SU-DHL-6 (cell line): ENCODE results near the gene AQP5.

ENCODE experiments used
- H2AFZ ChIP-seq: fragments of 200-600 bp; sonication (generic); 2 replicates; pipeline ENCODE4 v1.6.1; 2014; ENCODE audit warnings: low read depth, mild to moderate bottlenecking, moderate library complexity, mixed read lengths, antibody characterized with exemption, low read length; ENCODE audit not compliant: severe bottlenecking
- H3F3A ChIP-seq: fragments of 200-600 bp; shearing (Covaris generic); 2 replicates; pipeline ENCODE4 v1.6.0; 2016; ENCODE audit warnings: antibody characterized with exemption, mild to moderate bottlenecking; ENCODE audit not compliant: insufficient read depth
- H3K27ac ChIP-seq: fragments of 200-600 bp; sonication (generic); 2 replicates; pipeline ENCODE4 v1.5.1; 2016; ENCODE audit warnings: low read depth, mild to moderate bottlenecking, low read length, moderate library complexity, mixed read lengths
- H3K27me3 ChIP-seq: fragments of 200-600 bp; sonication (generic), shearing (Covaris generic); 2 replicates; pipeline ENCODE4 v1.6.0; 2014; ENCODE audit warnings: mild to moderate bottlenecking, low read length
- H3K36me3 ChIP-seq: fragments of 200-600 bp; sonication (generic); 2 replicates; pipeline ENCODE4 v1.6.1; 2014; ENCODE audit warnings: mild to moderate bottlenecking, low read length, mixed read lengths
- H3K4me2 ChIP-seq: fragments of 300-600, 200-600 bp; shearing (Covaris generic), sonication (generic); 2 replicates; pipeline ENCODE4 v1.6.0; 2014; ENCODE audit warnings: low read length, low read depth, mild to moderate bottlenecking; ENCODE audit not compliant: poor library complexity, severe bottlenecking
- H3K4me3 ChIP-seq: fragments of 200-600 bp; sonication (generic); 2 replicates; pipeline ENCODE4 v1.5.1; 2014; ENCODE audit warnings: antibody characterized with exemption, low read length, mild to moderate bottlenecking, mixed read lengths; ENCODE audit not compliant: insufficient read depth, poor library complexity, severe bottlenecking
- H3K79me2 ChIP-seq: fragments of 200-600 bp; sonication (generic); 2 replicates; pipeline ENCODE4 v1.6.1; 2014; ENCODE audit warnings: mild to moderate bottlenecking, low read length, moderate library complexity; ENCODE audit not compliant: insufficient read depth
- H3K9ac ChIP-seq: fragments of 200-600 bp; sonication (generic); 2 replicates; pipeline ENCODE4 v1.7.0; 2014; ENCODE audit warnings: mild to moderate bottlenecking, low read length
- H3K9me2 ChIP-seq: fragments of 200-600 bp; sonication (generic); replicated peaks from 2 replicates; pipeline ENCODE4 v1.6.1; 2014; ENCODE audit warnings: low read length; ENCODE audit not compliant: insufficient read depth
- H3K9me3 ChIP-seq: fragments of 200-600 bp; sonication (generic); 2 replicates; pipeline ENCODE4 v1.6.1; 2014; ENCODE audit warnings: low read length, mixed read lengths; ENCODE audit not compliant: insufficient read depth
- H4K20me1 ChIP-seq: fragments of 200-600 bp; sonication (generic); 2 replicates; pipeline ENCODE4 v1.6.1; 2014; ENCODE audit warnings: low read depth, mild to moderate bottlenecking, antibody characterized with exemption, low read length, moderate library complexity, mixed read lengths
- EZH2phosphoT487 ChIP-seq: fragments of 200-600 bp; sonication (generic), shearing (Covaris generic); conservative IDR thresholded peaks from 2 replicates; pipeline ENCODE4 v1.6.1; 2018; ENCODE audit warnings: mild to moderate bottlenecking, antibody characterized with exemption, low read length, moderate library complexity, mixed read lengths
- TF ChIP-seq, protein P1 (sequence below): fragments of 200-600 bp; sonication (generic); IDR thresholded peaks from one replicate; pipeline ENCODE4 v1.5.1; 2017; ENCODE audit warnings: antibody characterized with exemption, mild to moderate bottlenecking, low read length, moderate library complexity; ENCODE audit not compliant: insufficient read depth, poor library complexity, severe bottlenecking

AQP5 gene

DNA sequence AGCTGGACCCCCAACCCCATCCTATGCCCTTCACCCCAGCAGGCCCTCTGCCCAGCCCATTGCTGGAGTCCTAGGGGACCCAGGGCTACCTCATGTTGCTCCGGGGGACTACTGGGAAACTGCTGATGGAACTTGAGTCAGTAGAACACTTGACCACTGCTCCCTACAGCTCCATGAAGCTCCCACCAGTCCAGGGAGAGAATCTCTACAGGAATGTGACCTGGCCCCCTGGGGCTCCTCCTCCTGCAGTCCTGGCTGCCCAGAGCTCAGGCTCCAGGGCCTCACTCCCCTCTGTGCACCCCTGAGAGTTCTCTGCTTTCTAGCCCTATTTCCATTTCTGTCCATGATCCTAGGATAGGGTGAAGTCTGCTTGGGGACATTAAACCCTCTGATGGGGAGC lies 22.0 kb upstream of the AQP5 start:
- TF ChIP-seq, protein P1, sequence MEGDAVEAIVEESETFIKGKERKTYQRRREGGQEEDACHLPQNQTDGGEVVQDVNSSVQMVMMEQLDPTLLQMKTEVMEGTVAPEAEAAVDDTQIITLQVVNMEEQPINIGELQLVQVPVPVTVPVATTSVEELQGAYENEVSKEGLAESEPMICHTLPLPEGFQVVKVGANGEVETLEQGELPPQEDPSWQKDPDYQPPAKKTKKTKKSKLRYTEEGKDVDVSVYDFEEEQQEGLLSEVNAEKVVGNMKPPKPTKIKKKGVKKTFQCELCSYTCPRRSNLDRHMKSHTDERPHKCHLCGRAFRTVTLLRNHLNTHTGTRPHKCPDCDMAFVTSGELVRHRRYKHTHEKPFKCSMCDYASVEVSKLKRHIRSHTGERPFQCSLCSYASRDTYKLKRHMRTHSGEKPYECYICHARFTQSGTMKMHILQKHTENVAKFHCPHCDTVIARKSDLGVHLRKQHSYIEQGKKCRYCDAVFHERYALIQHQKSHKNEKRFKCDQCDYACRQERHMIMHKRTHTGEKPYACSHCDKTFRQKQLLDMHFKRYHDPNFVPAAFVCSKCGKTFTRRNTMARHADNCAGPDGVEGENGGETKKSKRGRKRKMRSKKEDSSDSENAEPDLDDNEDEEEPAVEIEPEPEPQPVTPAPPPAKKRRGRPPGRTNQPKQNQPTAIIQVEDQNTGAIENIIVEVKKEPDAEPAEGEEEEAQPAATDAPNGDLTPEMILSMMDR, result no peak
- TF ChIP-seq EZH2phosphoT487, result no peak
- Histone ChIP-seq H3K4me2 (no peak overlapping the region), H3K36me3 (no peaks in the 10 kb centered on the region), H3K4me3 (no peak overlapping the region), H3K9me2 (no peaks in the 10 kb centered on the region), H3K9ac (no peak overlapping the region), H3K27me3 (no peaks in the 10 kb centered on the region), H3K79me2 (no peaks in the 10 kb centered on the region), H3K9me3 (no peaks in the 10 kb centered on the region), H4K20me1 (no peaks in the 10 kb centered on the region), H3F3A (no peaks in the 10 kb centered on the region), H3K27ac (no peak overlapping the region), H2AFZ (no peak overlapping the region)

DNA sequence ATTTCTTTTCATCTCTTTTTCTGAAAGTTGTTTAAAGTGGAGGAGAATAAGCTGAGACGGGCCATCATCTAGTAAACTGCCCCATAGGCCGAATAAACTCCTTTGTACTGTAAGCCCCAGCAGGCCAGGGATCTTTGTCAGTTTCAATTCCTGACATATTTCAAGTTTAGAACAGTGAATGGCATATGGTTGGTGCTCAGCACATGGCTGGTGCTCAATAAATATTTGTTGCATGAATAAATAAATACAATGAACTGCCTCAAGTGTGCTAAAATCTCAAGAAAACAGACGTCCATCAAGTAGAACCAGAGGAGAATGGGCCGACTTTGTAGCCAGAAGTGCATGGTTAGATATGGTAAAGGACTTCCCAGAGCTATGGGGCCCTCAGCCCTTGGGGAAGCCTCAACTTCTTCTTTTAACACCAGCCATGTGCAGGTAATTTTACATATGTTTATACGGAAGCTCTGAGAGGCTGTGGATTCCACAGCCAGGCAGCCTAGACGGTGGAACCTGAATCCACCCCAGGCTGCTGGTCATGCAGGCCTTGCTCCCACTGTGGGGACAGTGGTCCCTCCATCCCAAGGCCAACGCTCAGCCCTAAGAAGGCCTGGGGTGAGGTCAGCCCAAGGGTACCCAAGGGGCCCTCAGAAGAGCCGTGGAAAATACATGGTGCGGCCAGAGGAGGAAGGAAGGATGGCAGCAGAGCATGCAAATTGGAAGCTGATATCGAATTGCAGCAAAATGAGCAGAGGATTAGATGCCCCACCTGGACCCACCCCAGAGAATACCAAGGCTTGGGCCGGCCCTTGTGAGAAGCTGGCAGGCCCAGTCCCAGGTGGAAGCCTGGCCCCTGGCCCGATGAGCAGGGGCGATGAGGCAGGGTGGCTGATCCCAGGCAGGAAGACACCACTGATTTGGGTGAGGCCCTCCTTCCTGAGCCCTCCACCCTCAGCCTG lies 19.8 kb upstream of the AQP5 start:
- H3F3A ChIP-seq, result no peaks in the 10 kb centered on the region
- no peaks in the 10 kb centered on the region for H3K9me2 ChIP-seq
- TF ChIP-seq, protein P1, result no peak
- no peak for TF ChIP-seq EZH2phosphoT487
- no peaks in the 10 kb centered on the region for H3K36me3 ChIP-seq
- no peaks in the 10 kb centered on the region for H3K27me3 ChIP-seq
- H3K4me2 ChIP-seq, result no peak overlapping the region
- no peaks in the 10 kb centered on the region for H3K79me2 ChIP-seq
- H3K27ac ChIP-seq, result no peak overlapping the region
- H2AFZ ChIP-seq, result no peak overlapping the region
- no peaks in the 10 kb centered on the region for H4K20me1 ChIP-seq
- H3K4me3 ChIP-seq, result no peak overlapping the region
- H3K9me3 ChIP-seq, result no peaks in the 10 kb centered on the region
- H3K9ac ChIP-seq, result no peak overlapping the region

DNA sequence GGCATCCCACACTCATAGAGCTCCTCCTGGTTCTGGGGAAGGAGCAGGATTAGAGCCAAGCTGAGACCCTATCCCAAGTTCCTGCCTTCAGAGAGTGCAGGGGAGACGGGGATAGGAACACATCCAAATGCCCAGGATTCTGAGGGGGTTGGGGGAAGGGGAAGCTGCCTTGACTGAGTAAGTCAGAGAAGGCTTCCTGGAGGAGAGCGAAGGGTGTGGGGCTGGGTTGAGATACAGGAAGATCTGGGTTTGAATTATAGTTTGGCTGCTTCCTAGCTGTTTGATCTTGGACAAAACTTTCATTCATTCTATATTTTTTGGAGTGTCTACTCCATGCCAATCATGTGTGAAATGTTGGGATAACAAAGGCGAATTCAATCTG lies 19.2 kb upstream of the AQP5 start:
- Histone ChIP-seq H3K79me2 (no peaks in the 10 kb centered on the region), H3K27ac (no peak overlapping the region), H3K9me3 (no peaks in the 10 kb centered on the region), H4K20me1 (no peaks in the 10 kb centered on the region), H3K4me2 (no peak overlapping the region), H3K27me3 (no peaks in the 10 kb centered on the region), H3K9ac (no peak overlapping the region), H3K4me3 (no peak overlapping the region), H3K36me3 (no peaks in the 10 kb centered on the region), H3F3A (no peaks in the 10 kb centered on the region), H3K9me2 (no peaks in the 10 kb centered on the region), H2AFZ (no peak overlapping the region)
- TF ChIP-seq, protein P1, result no peak
- TF ChIP-seq EZH2phosphoT487, result no peak
